WTC11 (cell line): ENCODE data around the gene AHRR. TPM values are rescaled to one million over a fixed set of nuclear protein-coding genes. Genes with fewer than 3 reads are reported as not detected.

Experiments used
- ATAC-seq: fragments of 200-7000 bp; cut with Tn5 transposase; 2 replicates; pipeline ENCODE4 v1.10.0; 2021; ENCODE audit warnings: mild to moderate bottlenecking, moderate library complexity
- CTCF ChIA-PET: fragments of 300-600 bp; sonication (Branson Sonifier 250); formaldehyde crosslinking; loops from one replicate; lab custom pipeline; 2021; ENCODE audit warnings: antibody characterized with exemption; lab: Charles Lee
- POLR2A ChIA-PET: fragments of 350-600 bp; sonication (Branson Sonifier 250); formaldehyde crosslinking; loops from one replicate; lab custom pipeline; 2021; ENCODE audit warnings: antibody characterized with exemption; lab: Charles Lee
- DNase-seq: peaks from one replicate; pipeline ENCODE4 v3.0.0; 2021; ENCODE audit warnings: low spot score
- H3K27ac Mint-ChIP-seq: 2 replicates; pipeline ENCODE4 v1.8.0; 2021; ENCODE audit warnings: mixed read lengths
- H3K27me3 Mint-ChIP-seq: 2 replicates; pipeline ENCODE4 v1.8.0; 2021; ENCODE audit warnings: low read depth, mild to moderate bottlenecking, moderate library complexity, mixed read lengths
- H3K36me3 Mint-ChIP-seq: 2 replicates; pipeline ENCODE4 v1.8.0; 2021; ENCODE audit warnings: mixed read lengths
- H3K4me1 Mint-ChIP-seq: 2 replicates; pipeline ENCODE4 v1.8.0; 2022; ENCODE audit warnings: mixed read lengths
- H3K4me3 Mint-ChIP-seq: 2 replicates; pipeline ENCODE4 v1.8.0; 2021; ENCODE audit warnings: mild to moderate bottlenecking, moderate library complexity, mixed read lengths
- H3K9me3 Mint-ChIP-seq: 2 replicates; pipeline ENCODE4 v1.8.0; 2021; ENCODE audit warnings: mixed read lengths
- ARID4B ChIP-seq: sonication (generic); formaldehyde crosslinking; IDR thresholded peaks from 2 replicates; pipeline ENCODE4 v1.8.0; 2023; ENCODE audit warnings: missing genetic modification reagents, mild to moderate bottlenecking, borderline replicate concordance
- CREM ChIP-seq: sonication (generic); formaldehyde crosslinking; IDR thresholded peaks from 2 replicates; pipeline ENCODE4 v1.8.1; 2022; ENCODE audit warnings: mild to moderate bottlenecking, missing genetic modification reagents, moderate library complexity
- ETV6 ChIP-seq: sonication (generic); formaldehyde crosslinking; IDR thresholded peaks from 2 replicates; pipeline ENCODE4 v1.8.1; 2022; ENCODE audit warnings: mild to moderate bottlenecking, missing genetic modification reagents
- MAX ChIP-seq: sonication (generic); formaldehyde crosslinking; IDR thresholded peaks from 2 replicates; pipeline ENCODE4 v1.8.0; 2022; ENCODE audit warnings: mild to moderate bottlenecking, missing genetic modification reagents
- MLX ChIP-seq: sonication (generic); formaldehyde crosslinking; IDR thresholded peaks from 2 replicates; pipeline ENCODE4 v1.8.1; 2023; ENCODE audit warnings: mild to moderate bottlenecking, missing genetic modification reagents, moderate library complexity
- MYBL2 ChIP-seq: sonication (generic); formaldehyde crosslinking; IDR thresholded peaks from 2 replicates; pipeline ENCODE4 v1.8.1; 2023; ENCODE audit warnings: mild to moderate bottlenecking, moderate library complexity, missing genetic modification reagents
- NR1H2 ChIP-seq: sonication (generic); formaldehyde crosslinking; IDR thresholded peaks from 2 replicates; pipeline ENCODE4 v1.9.0; 2021; ENCODE audit warnings: mild to moderate bottlenecking, moderate library complexity, missing genetic modification reagents
- SMAD4 ChIP-seq: sonication (generic); formaldehyde crosslinking; IDR thresholded peaks from 2 replicates; pipeline ENCODE4 v1.8.0; 2022; ENCODE audit warnings: mild to moderate bottlenecking, missing genetic modification reagents
- TCF7 ChIP-seq: sonication (generic); formaldehyde crosslinking; IDR thresholded peaks from 2 replicates; pipeline ENCODE4 v1.8.0; 2022; ENCODE audit warnings: mild to moderate bottlenecking, low read depth, missing genetic modification reagents, moderate library complexity
- TEAD1 ChIP-seq: sonication (generic); formaldehyde crosslinking; IDR thresholded peaks from 2 replicates; pipeline ENCODE4 v1.8.0; 2022; ENCODE audit warnings: mild to moderate bottlenecking, missing genetic modification reagents
- TP53 ChIP-seq: sonication (generic); formaldehyde crosslinking; IDR thresholded peaks from 2 replicates; pipeline ENCODE4 v1.8.1; 2023; ENCODE audit warnings: mild to moderate bottlenecking, missing genetic modification reagents
- ZNF232 ChIP-seq: sonication (generic); formaldehyde crosslinking; IDR thresholded peaks from 2 replicates; pipeline ENCODE4 v1.8.0; 2022; ENCODE audit warnings: mild to moderate bottlenecking, missing genetic modification reagents
- total RNA-seq: library from RNA; stranded (reverse); gene quantifications from 3 replicates; pipeline ENCODE4 v1.2.3, GENCODE V29; 2021
- TF ChIP-seq, protein P1 (sequence below): fragments of 250-450 bp; sonication (Bioruptor Pico); conservative IDR thresholded peaks from 2 replicates; pipeline ENCODE4 v1.9.0; 2021; ENCODE audit warnings: mild to moderate bottlenecking
- TF ChIP-seq, protein P2 (sequence below): sonication (generic); formaldehyde crosslinking; IDR thresholded peaks from 2 replicates; pipeline ENCODE4 v1.8.1; 2023; ENCODE audit warnings: mild to moderate bottlenecking, missing genetic modification reagents, moderate library complexity
- TF ChIP-seq, protein P3 (sequence below): sonication (generic); formaldehyde crosslinking; IDR thresholded peaks from 2 replicates; pipeline ENCODE4 v1.8.0; 2022; ENCODE audit warnings: missing genetic modification reagents
- TF ChIP-seq, protein P4 (sequence below): sonication (generic); formaldehyde crosslinking; IDR thresholded peaks from 2 replicates; pipeline ENCODE4 v1.8.1; 2023; ENCODE audit warnings: mild to moderate bottlenecking, missing genetic modification reagents, borderline replicate concordance

The AHRR gene
- total RNA-seq, 1 experiment from 2014 or later, result 4.5 TPM

GRCh38 chr5:441996-442334 is 120.5 kb downstream of the AHRR start (continued):
- TF ChIP-seq, protein P1, sequence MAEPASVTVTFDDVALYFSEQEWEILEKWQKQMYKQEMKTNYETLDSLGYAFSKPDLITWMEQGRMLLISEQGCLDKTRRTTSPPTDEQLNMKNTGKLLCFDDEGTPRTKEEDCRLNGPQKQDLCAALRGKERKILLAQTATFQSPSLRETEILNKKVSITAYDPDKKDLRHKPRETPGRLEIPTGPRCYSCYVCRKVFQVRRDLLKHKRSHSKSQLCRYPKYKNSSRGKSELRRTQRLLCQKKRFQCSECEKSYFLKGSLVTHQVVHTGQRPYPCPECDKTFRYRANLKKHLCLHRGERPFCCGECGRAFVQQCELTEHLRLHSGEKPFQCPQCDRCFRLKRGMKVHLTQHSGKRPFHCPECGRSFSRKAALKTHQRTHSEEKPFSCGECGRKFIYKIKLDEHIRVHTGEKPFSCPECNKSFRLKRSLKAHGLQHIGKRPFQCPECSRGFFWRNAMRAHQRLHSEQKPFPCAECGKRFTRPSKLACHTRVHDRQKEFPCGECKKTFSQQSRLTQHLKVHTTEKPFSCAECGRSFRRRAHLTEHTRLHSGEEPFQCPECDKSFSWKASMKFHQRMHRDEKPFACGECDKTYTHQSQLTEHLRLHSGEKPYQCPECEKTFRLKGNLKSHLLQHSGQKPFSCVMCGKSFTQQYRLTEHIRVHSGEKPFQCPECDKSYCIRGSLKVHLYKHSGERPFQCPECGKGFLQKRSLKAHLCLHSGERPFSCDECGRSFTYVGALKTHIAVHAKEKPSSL (CRISPR knock-in tag), result no peak
- TF ChIP-seq TP53 (CRISPR knock-in tag), result no peak
- TF ChIP-seq MYBL2, result no peak
- TF ChIP-seq TCF7 (CRISPR knock-in tag), result no peak
- TF ChIP-seq NR1H2 (CRISPR knock-in tag), result no peak
- no peak for TF ChIP-seq MLX (CRISPR knock-in tag)

DNA sequence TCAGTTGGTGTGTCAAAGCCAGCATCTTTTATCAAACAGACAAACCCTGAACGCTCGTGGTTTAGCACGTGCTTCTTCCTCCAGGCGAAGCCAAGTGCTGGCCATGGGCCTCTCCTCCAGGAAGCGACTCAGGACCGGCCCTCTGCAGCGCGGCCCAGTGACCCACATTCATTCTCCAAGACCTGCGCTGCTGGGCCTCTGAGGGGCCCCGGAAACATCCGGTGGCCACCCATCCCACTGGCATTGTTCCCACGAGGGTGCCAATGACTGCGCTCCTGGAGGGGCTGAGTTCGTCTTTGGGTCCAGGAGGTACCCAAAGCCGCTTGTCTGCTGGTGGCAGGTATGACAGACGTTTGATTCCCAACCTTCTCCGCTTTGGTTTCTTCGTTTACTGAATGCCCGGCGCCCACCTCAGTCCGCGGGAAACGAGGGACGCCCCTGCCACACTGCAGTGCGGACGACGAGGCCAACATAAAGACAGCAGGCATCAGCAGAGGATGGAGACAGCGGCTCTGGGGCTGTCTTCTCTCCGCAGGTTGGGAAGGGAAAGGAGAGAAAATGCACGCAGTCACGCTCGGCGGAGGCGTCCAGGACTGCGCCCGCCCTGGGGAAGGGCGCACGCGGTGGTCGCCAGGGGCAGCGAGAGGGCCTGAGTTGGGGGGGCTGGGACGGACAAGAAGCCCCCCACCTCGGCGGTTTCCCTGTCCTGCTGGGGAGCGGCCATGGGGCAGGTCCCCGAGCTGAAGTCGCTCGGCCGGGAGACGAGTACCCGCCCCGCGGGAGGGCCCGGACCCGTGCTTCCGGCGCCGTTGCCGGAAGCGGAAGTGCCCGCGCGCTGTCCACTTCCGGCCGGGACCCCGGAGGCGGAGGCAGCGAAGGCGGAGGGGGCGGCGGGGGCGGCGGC is 121.1 kb downstream of the AHRR start, which contains the start of gene EXOC3:
EXOC3 (plus strand) TSS at position 842 of the 904 bp plus-strand sequence. CDS start 3,030 bp downstream, outside the sequence.
- ChIA-PET POLR2A (no interaction called here), CTCF (interaction anchor here (1.0 kb wide), 2 partner anchors 11 to 105 kb away, joined by 3 to 4 read pairs; no protein-coding TSS in a partner anchor)
- Mint-ChIP-seq H3K9me3 (no peaks in the 10 kb centered on the region), H3K4me1 (peaks cover 16% of the 10 kb centered on the region), H3K4me3 (peak within 1 kb of the TSS; percentile 100), H3K27me3 (peaks cover 5% of the 10 kb centered on the region), H3K27ac (peak within 1 kb of the TSS; percentile 89), H3K36me3 (peaks cover 13% of the 10 kb centered on the region)
- peak; percentile 81 for DNase-seq
- peak; percentile 76 for ATAC-seq
- TF ChIP-seq, protein P2, sequence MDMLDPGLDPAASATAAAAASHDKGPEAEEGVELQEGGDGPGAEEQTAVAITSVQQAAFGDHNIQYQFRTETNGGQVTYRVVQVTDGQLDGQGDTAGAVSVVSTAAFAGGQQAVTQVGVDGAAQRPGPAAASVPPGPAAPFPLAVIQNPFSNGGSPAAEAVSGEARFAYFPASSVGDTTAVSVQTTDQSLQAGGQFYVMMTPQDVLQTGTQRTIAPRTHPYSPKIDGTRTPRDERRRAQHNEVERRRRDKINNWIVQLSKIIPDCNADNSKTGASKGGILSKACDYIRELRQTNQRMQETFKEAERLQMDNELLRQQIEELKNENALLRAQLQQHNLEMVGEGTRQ (CRISPR knock-in tag), result peak; percentile 54
- TF ChIP-seq SMAD4 (peak; percentile 68; the same call in 1 of the 2 replicates), ZNF232 (peak; percentile 67; the same call in 1 of the 2 replicates), TEAD1 (CRISPR knock-in tag) (peak; percentile 82), ARID4B (CRISPR knock-in tag) (peak; percentile 78), CREM (CRISPR knock-in tag) (peak; percentile 36; the same call in 1 of the 2 replicates), MAX (CRISPR knock-in tag) (peak; percentile 80), ETV6 (CRISPR knock-in tag) (peak; percentile 76; the same call in 1 of the 2 replicates)
- TF ChIP-seq, protein P3, sequence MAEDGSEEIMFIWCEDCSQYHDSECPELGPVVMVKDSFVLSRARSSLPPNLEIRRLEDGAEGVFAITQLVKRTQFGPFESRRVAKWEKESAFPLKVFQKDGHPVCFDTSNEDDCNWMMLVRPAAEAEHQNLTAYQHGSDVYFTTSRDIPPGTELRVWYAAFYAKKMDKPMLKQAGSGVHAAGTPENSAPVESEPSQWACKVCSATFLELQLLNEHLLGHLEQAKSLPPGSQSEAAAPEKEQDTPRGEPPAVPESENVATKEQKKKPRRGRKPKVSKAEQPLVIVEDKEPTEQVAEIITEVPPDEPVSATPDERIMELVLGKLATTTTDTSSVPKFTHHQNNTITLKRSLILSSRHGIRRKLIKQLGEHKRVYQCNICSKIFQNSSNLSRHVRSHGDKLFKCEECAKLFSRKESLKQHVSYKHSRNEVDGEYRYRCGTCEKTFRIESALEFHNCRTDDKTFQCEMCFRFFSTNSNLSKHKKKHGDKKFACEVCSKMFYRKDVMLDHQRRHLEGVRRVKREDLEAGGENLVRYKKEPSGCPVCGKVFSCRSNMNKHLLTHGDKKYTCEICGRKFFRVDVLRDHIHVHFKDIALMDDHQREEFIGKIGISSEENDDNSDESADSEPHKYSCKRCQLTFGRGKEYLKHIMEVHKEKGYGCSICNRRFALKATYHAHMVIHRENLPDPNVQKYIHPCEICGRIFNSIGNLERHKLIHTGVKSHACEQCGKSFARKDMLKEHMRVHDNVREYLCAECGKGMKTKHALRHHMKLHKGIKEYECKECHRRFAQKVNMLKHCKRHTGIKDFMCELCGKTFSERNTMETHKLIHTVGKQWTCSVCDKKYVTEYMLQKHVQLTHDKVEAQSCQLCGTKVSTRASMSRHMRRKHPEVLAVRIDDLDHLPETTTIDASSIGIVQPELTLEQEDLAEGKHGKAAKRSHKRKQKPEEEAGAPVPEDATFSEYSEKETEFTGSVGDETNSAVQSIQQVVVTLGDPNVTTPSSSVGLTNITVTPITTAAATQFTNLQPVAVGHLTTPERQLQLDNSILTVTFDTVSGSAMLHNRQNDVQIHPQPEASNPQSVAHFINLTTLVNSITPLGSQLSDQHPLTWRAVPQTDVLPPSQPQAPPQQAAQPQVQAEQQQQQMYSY (CRISPR knock-in tag), result no peak
- TF ChIP-seq, protein P4, sequence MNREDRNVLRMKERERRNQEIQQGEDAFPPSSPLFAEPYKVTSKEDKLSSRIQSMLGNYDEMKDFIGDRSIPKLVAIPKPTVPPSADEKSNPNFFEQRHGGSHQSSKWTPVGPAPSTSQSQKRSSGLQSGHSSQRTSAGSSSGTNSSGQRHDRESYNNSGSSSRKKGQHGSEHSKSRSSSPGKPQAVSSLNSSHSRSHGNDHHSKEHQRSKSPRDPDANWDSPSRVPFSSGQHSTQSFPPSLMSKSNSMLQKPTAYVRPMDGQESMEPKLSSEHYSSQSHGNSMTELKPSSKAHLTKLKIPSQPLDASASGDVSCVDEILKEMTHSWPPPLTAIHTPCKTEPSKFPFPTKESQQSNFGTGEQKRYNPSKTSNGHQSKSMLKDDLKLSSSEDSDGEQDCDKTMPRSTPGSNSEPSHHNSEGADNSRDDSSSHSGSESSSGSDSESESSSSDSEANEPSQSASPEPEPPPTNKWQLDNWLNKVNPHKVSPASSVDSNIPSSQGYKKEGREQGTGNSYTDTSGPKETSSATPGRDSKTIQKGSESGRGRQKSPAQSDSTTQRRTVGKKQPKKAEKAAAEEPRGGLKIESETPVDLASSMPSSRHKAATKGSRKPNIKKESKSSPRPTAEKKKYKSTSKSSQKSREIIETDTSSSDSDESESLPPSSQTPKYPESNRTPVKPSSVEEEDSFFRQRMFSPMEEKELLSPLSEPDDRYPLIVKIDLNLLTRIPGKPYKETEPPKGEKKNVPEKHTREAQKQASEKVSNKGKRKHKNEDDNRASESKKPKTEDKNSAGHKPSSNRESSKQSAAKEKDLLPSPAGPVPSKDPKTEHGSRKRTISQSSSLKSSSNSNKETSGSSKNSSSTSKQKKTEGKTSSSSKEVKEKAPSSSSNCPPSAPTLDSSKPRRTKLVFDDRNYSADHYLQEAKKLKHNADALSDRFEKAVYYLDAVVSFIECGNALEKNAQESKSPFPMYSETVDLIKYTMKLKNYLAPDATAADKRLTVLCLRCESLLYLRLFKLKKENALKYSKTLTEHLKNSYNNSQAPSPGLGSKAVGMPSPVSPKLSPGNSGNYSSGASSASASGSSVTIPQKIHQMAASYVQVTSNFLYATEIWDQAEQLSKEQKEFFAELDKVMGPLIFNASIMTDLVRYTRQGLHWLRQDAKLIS, result peak; percentile 88; the same call in 1 of the 2 replicates
